ENCODE data around the gene FGFRL1. TPM values are rescaled to one million over a fixed set of nuclear protein-coding genes. Genes with fewer than 3 reads are reported as not detected.
"Not testable (repeated sequence)": the region's sequence is repeated elsewhere in the genome, so short reads cannot be mapped to it uniquely, and the experiment has no call there.

The FGFRL1 gene
- total RNA-seq, 1 experiment from 2014 or later = 59.5 TPM

GRCh38 chr4:998096-998691, 13.2 kb upstream of the FGFRL1 start:
- Histone ChIP-seq H3K27me3 (no peaks in the 10 kb centered on the region), H3K9me3 (no peaks in the 10 kb centered on the region), H3K4me3 (no peak overlapping the region), H3K36me3 (no peaks in the 10 kb centered on the region)
- no peak for DNase-seq

- not testable (repeated sequence) for H3K36me3 ChIP-seq, H3K27me3 ChIP-seq, DNase-seq, H3K9me3 ChIP-seq, H3K4me3 ChIP-seq
Measured at GRCh38 chr4:999240-999863, 12.1 kb upstream of the FGFRL1 start.

GRCh38 chr4:999882-1000425, 11.5 kb upstream of the FGFRL1 start:
- no peaks in the 10 kb centered on the region for H3K36me3 ChIP-seq
- H3K9me3 ChIP-seq = no peaks in the 10 kb centered on the region
- H3K4me3 ChIP-seq = no peak overlapping the region
- H3K27me3 ChIP-seq = no peaks in the 10 kb centered on the region
- DNase-seq = no peak

- Histone ChIP-seq H3K9me3 (no peaks in the 10 kb centered on the region), H3K36me3 (no peaks in the 10 kb centered on the region), H3K27me3 (no peaks in the 10 kb centered on the region), H3K4me3 (no peak overlapping the region)
- DNase-seq = no peak
Measured at GRCh38 chr4:1000686-1001260, 10.7 kb upstream of the FGFRL1 start.

- DNase-seq = no peak
- Histone ChIP-seq H3K9me3 (no peaks in the 10 kb centered on the region), H3K27me3 (no peaks in the 10 kb centered on the region), H3K36me3 (no peaks in the 10 kb centered on the region), H3K4me3 (no peak overlapping the region)
Measured at GRCh38 chr4:1001561-1002130, 9.8 kb upstream of the FGFRL1 start.

GRCh38 chr4:1002131-1002630, 9.2 kb upstream of the FGFRL1 start:
- H3K9me3 ChIP-seq = no peaks in the 10 kb centered on the region
- H3K36me3 ChIP-seq = no peaks in the 10 kb centered on the region
- DNase-seq = no peak
- H3K4me3 ChIP-seq = no peak overlapping the region
- no peaks in the 10 kb centered on the region for H3K27me3 ChIP-seq

- H3K27me3 ChIP-seq = no peaks in the 10 kb centered on the region
- H3K9me3 ChIP-seq = no peaks in the 10 kb centered on the region
- no peaks in the 10 kb centered on the region for H3K36me3 ChIP-seq
- H3K4me3 ChIP-seq = no peak overlapping the region
- DNase-seq = no peak
Measured at GRCh38 chr4:1002631-1003251, 8.7 kb upstream of the FGFRL1 start.

GRCh38 chr4:1003271-1004070, 8.0 kb upstream of the FGFRL1 start:
- H3K4me3 ChIP-seq = no peak overlapping the region
- no peaks in the 10 kb centered on the region for H3K27me3 ChIP-seq
- DNase-seq = no peak
- no peaks in the 10 kb centered on the region for H3K36me3 ChIP-seq
- no peaks in the 10 kb centered on the region for H3K9me3 ChIP-seq

GRCh38 chr4:1004071-1004418, 7.4 kb upstream of the FGFRL1 start:
- H3K9me3 ChIP-seq = no peaks in the 10 kb centered on the region
- H3K4me3 ChIP-seq = no peak overlapping the region
- H3K36me3 ChIP-seq = no peaks in the 10 kb centered on the region
- no peak for DNase-seq
- H3K27me3 ChIP-seq = no peaks in the 10 kb centered on the region

GRCh38 chr4:1004557-1005485, 6.6 kb upstream of the FGFRL1 start:
- Histone ChIP-seq H3K4me3 (no peak overlapping the region), H3K36me3 (no peaks in the 10 kb centered on the region), H3K27me3 (no peaks in the 10 kb centered on the region), H3K9me3 (no peaks in the 10 kb centered on the region)
- no peak for DNase-seq

GRCh38 chr4:1006856-1007255, 4.6 kb upstream of the FGFRL1 start:
- H3K4me3 ChIP-seq = no peak overlapping the region
- no peaks in the 10 kb centered on the region for H3K9me3 ChIP-seq
- no peaks in the 10 kb centered on the region for H3K27me3 ChIP-seq
- DNase-seq = no peak
- no peaks in the 10 kb centered on the region for H3K36me3 ChIP-seq

GRCh38 chr4:1008840-1009541, 2.4 kb upstream of the FGFRL1 start:
- peak overlapping the region; percentile 40 for H3K4me3 ChIP-seq
- no peak for DNase-seq
- no peaks in the 10 kb centered on the region for H3K9me3 ChIP-seq
- no peaks in the 10 kb centered on the region; the same call in 1 of the 2 replicates for H3K36me3 ChIP-seq
- no peaks in the 10 kb centered on the region for H3K27me3 ChIP-seq

GRCh38 chr4:1009542-1010394, 1.7 kb upstream of the FGFRL1 start:
- peak; percentile 31 for DNase-seq
- Histone ChIP-seq H3K27me3 (no peaks in the 10 kb centered on the region), H3K9me3 (no peaks in the 10 kb centered on the region), H3K4me3 (peak overlapping the region; percentile 40), H3K36me3 (peaks cover 3% of the 10 kb centered on the region; the same call in 1 of the 2 replicates)

GRCh38 chr4:1010395-1011021, 918 bp upstream of the FGFRL1 start:
- DNase-seq = no peak
- H3K4me3 ChIP-seq = no peak overlapping the region

More at GRCh38 chr4:1010395-1011021, 918 bp upstream of the FGFRL1 start:
- no peaks in the 10 kb centered on the region for H3K9me3 ChIP-seq
- H3K36me3 ChIP-seq = peaks cover 3% of the 10 kb centered on the region; the same call in 1 of the 2 replicates
- H3K27me3 ChIP-seq = no peaks in the 10 kb centered on the region

Measured in MG63 (cell line).